ENCODE results near the gene ACTN4.

DNA sequence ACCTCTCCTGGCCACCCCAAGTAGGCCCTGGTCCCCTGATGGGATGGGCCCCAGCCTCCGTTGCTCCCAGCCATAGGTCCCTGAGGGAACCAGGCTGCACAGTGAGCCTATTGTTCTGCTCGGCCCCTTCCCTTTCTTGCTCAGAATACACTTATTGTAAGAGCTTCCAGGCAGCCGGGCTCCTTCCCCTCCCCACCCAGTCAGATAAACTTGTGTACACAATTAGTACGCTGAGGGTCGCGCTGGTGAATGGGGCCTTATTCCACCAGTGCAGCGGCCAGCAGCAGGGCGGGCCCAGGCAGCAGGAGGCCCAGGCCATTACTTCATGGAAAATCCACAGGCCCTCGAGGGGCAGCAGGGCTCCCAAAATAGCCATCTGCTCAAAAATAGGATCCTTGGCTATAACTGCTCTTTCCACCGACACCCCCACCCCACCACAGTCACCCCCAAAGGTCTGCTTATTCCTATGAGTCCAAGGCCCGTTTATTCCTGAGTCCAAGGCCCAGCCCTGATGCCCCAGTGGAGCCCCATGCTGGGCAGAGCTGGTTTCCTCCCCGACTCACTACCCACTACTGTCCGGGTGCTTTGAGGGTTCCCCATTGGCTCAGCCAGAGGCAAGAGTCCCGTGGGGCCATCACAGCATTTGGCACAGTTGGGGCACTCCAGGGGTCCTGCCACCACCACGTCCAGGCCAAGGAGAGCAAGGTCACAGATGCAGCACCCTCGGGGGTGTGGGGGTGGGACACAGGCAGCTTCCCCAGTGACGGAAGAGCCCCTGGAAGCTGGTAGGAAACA is 74.7 kb downstream of the ACTN4 start:
- TF ChIP-seq EZH2 (IDR thresholded peaks at IDR 0.05; ENCODE audit: borderline replicate concordance, low read length) = no peak
- TF ChIP-seq, protein P1, sequence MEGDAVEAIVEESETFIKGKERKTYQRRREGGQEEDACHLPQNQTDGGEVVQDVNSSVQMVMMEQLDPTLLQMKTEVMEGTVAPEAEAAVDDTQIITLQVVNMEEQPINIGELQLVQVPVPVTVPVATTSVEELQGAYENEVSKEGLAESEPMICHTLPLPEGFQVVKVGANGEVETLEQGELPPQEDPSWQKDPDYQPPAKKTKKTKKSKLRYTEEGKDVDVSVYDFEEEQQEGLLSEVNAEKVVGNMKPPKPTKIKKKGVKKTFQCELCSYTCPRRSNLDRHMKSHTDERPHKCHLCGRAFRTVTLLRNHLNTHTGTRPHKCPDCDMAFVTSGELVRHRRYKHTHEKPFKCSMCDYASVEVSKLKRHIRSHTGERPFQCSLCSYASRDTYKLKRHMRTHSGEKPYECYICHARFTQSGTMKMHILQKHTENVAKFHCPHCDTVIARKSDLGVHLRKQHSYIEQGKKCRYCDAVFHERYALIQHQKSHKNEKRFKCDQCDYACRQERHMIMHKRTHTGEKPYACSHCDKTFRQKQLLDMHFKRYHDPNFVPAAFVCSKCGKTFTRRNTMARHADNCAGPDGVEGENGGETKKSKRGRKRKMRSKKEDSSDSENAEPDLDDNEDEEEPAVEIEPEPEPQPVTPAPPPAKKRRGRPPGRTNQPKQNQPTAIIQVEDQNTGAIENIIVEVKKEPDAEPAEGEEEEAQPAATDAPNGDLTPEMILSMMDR (conservative IDR thresholded peaks at IDR 0.05 in 1 of 2, IDR thresholded peaks at IDR 0.05 in 1 of 2; ENCODE audit: extremely low read depth in 1 of 2, insufficient read depth in 1 of 2, low read depth in 1 of 2, low read length in 2 of 2) = no peak

Data from mammary epithelial cell (primary cell).